Nephron (organoid): Measurements from ENCODE around the gene SSBP4.

ENCODE experiments used
- H3K27ac Mint-ChIP-seq, 3 experiments: 2 replicates each; pipeline ENCODE4 v1.8.0; 2020; ENCODE audit warnings: mixed read lengths in 3 of 3, mild to moderate bottlenecking in 2 of 3, moderate library complexity in 1 of 3
- H3K27me3 Mint-ChIP-seq: 2 replicates; pipeline ENCODE4 v1.8.0; 2021; ENCODE audit warnings: low read depth, mild to moderate bottlenecking, moderate library complexity, mixed read lengths
- H3K36me3 Mint-ChIP-seq: 2 replicates; pipeline ENCODE4 v1.8.0; 2020; ENCODE audit warnings: low read depth, mixed read lengths
- H3K4me1 Mint-ChIP-seq: 2 replicates; pipeline ENCODE4 v1.8.0; 2020; ENCODE audit warnings: mixed read lengths
- H3K4me3 Mint-ChIP-seq, 3 experiments: 2 replicates each; pipeline ENCODE4 v1.8.0; 2020; ENCODE audit warnings: mild to moderate bottlenecking in 3 of 3, mixed read lengths in 3 of 3, moderate library complexity in 2 of 3
- H3K9me3 Mint-ChIP-seq: 2 replicates; pipeline ENCODE4 v1.8.0; 2020; ENCODE audit warnings: mixed read lengths
- CTCF ChIP-seq, 3 experiments: fragments of 200-600 bp; sonication (generic); IDR thresholded peaks; one replicate each; pipeline ENCODE4 v1.5.0; 2021; ENCODE audit warnings: antibody characterized with exemption in 3 of 3; ENCODE audit not compliant: unreplicated experiment in 3 of 3

Gene SSBP4

GRCh38 chr19:18392417-18392816 lies 26.8 kb upstream of the SSBP4 start:
- Mint-ChIP-seq H3K4me3 (no peak overlapping the region), H3K9me3 (no peaks in the 10 kb centered on the region), H3K27ac (no peak overlapping the region), H3K4me1 (no peaks in the 10 kb centered on the region), H3K27me3 (peaks cover 14% of the 10 kb centered on the region), H3K36me3 (no peaks in the 10 kb centered on the region)
- no peak for TF ChIP-seq CTCF (IDR thresholded peaks at IDR 0.05; ENCODE audit: unreplicated experiment in 3 of 3)

DNA sequence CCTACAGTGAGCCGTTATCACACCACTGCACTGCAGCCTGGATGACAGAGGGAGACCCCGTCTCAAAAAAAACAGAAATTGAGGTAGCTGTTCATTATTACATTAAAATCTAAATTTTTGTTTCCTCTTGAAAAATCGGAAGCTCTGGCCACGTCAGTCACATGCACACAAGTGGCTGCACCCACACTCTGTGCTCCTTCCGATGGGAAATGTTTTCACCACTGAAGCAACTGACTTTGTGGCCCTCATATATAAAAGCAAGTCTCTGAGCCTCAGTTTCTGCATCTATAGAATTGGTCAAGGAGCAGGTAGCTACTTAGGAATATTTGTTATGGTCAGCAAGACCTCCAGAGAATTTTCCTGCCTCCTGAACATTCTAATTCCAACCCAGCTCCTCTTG lies 26.3 kb upstream of the SSBP4 start:
- Mint-ChIP-seq H3K9me3 (no peaks in the 10 kb centered on the region), H3K27ac (no peak overlapping the region), H3K4me1 (no peaks in the 10 kb centered on the region), H3K4me3 (no peak overlapping the region), H3K36me3 (no peaks in the 10 kb centered on the region), H3K27me3 (peaks cover 13% of the 10 kb centered on the region)
- no peak for TF ChIP-seq CTCF (IDR thresholded peaks at IDR 0.05; ENCODE audit: unreplicated experiment in 3 of 3)

DNA sequence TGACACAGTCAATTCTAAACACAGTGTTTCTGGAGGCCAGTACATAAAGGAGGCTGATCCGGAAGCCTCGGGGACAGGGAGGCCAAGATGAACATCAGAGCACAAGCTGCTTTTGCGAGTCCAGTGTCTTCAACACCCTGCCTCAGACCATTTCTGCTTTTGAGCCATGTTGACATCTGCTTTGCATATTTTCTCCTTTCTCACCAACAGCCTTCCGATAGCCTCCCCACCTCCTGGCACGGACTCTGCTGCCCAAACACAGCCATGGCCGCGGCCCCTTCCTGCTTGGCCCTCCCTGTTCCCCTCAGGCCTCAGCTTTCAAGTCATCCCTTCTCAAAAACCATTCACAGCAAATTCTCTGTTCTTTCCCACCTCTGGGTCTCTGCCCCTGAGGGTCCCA lies 25.4 kb upstream of the SSBP4 start:
- Mint-ChIP-seq H3K27ac (peak overlapping the region in 1 of 3 experiments; percentile 36), H3K27me3 (peaks cover 16% of the 10 kb centered on the region), H3K4me1 (no peaks in the 10 kb centered on the region), H3K36me3 (no peaks in the 10 kb centered on the region), H3K9me3 (no peaks in the 10 kb centered on the region), H3K4me3 (no peak overlapping the region)
- TF ChIP-seq CTCF (IDR thresholded peaks at IDR 0.05; ENCODE audit: unreplicated experiment in 3 of 3) = no peak

GRCh38 chr19:18396471-18397241 lies 22.5 kb upstream of the SSBP4 start:
- H3K4me3 Mint-ChIP-seq = no peak overlapping the region
- peaks cover 8% of the 10 kb centered on the region for H3K4me1 Mint-ChIP-seq
- H3K36me3 Mint-ChIP-seq = no peaks in the 10 kb centered on the region
- H3K27me3 Mint-ChIP-seq = peaks cover 13% of the 10 kb centered on the region
- TF ChIP-seq CTCF (IDR thresholded peaks at IDR 0.05; ENCODE audit: unreplicated experiment in 3 of 3) = no peak
- H3K9me3 Mint-ChIP-seq = no peaks in the 10 kb centered on the region
- H3K27ac Mint-ChIP-seq = no peak overlapping the region

- H3K27ac Mint-ChIP-seq = no peak within 1 kb of the TSS
- no peaks in the 10 kb centered on the region for H3K9me3 Mint-ChIP-seq
- TF ChIP-seq CTCF (IDR thresholded peaks at IDR 0.05; ENCODE audit: unreplicated experiment in 3 of 3) = no peak
- H3K4me3 Mint-ChIP-seq = peak within 1 kb of the TSS in 2 of 3 experiments; percentile 19
- H3K36me3 Mint-ChIP-seq = no peaks in the 10 kb centered on the region
- peaks cover 9% of the 10 kb centered on the region for H3K27me3 Mint-ChIP-seq
- peaks cover 17% of the 10 kb centered on the region for H3K4me1 Mint-ChIP-seq
These were observed 21.7 kb upstream of the SSBP4 start, which contains the start of gene LRRC25 for GRCh38 chr19:18397242-18398202. LRRC25 (minus strand) TSS chr19:18397622; CDS start chr19:18396963, 659 bp downstream.
